Ectodermal cell (in vitro differentiated cells): ENCODE data around the gene NPHS1.
"Not testable (repeated sequence)": the region's sequence is repeated elsewhere in the genome, so short reads cannot be mapped to it uniquely, and the experiment has no call there.

Experiments used
- H3K27ac ChIP-seq: 2 replicates; pipeline ENCODE4 v1.7.0; 2013; ENCODE audit warnings: mild to moderate bottlenecking, low read depth, low read length; ENCODE audit not compliant: insufficient read depth, poor library complexity, severe bottlenecking
- H3K27me3 ChIP-seq: 2 replicates; pipeline ENCODE4 v1.7.0; 2013; ENCODE audit warnings: mild to moderate bottlenecking, low read length; ENCODE audit not compliant: insufficient read depth, control insufficient read depth, poor library complexity, severe bottlenecking
- H3K36me3 ChIP-seq: one replicate; pipeline ENCODE4 v1.7.0; 2013; ENCODE audit warnings: low read length; ENCODE audit not compliant: control insufficient read depth, insufficient read depth
- H3K4me1 ChIP-seq: one replicate; pipeline ENCODE4 v1.7.0; 2013; ENCODE audit warnings: low read length; ENCODE audit not compliant: control insufficient read depth, insufficient read depth
- H3K4me3 ChIP-seq: 2 replicates; pipeline ENCODE4 v1.7.0; 2013; ENCODE audit warnings: low read depth, low read length, control low read depth; ENCODE audit not compliant: insufficient read depth
- H3K9me3 ChIP-seq: 2 replicates; pipeline ENCODE4 v1.7.0; 2013; ENCODE audit warnings: mild to moderate bottlenecking, low read length, moderate library complexity; ENCODE audit not compliant: control insufficient read depth
- WGBS, 2 experiments: methylation state at CpG; one replicate each; pipeline ENCODE4 v1.1.7; 2013; ENCODE audit warnings: missing lambda C conversion rate in 2 of 2; 5-methylcytosine and 5-hydroxymethylcytosine counted together

The NPHS1 gene

GRCh38 chr19:35891819-35892218 is 39.5 kb upstream of the NPHS1 start:
- WGBS, 2 experiments: 90 to 92% methylated on average over 3 of the region's 3 CpGs
- H3K27ac ChIP-seq, H3K4me3 ChIP-seq, H3K27me3 ChIP-seq, H3K4me1 ChIP-seq, H3K9me3 ChIP-seq: not testable (repeated sequence)
- H3K36me3 ChIP-seq: peaks cover 13% of the 10 kb centered on the region

- no peaks in the 10 kb centered on the region for H3K9me3 ChIP-seq
- WGBS, 2 experiments: 92 to 94% methylated on average over 13 of the region's 13 CpGs
- no peaks in the 10 kb centered on the region for H3K27me3 ChIP-seq
- no peak overlapping the region for H3K27ac ChIP-seq
- no peak overlapping the region for H3K4me3 ChIP-seq
- H3K4me1 ChIP-seq: no peaks in the 10 kb centered on the region
- peaks cover 13% of the 10 kb centered on the region for H3K36me3 ChIP-seq
These were observed 37.9 kb upstream of the NPHS1 start for GRCh38 chr19:35890113-35890650.

- H3K27ac ChIP-seq: no peak overlapping the region
- H3K4me1 ChIP-seq: no peaks in the 10 kb centered on the region
- H3K27me3 ChIP-seq: no peaks in the 10 kb centered on the region
- H3K9me3 ChIP-seq: no peaks in the 10 kb centered on the region
- no peak overlapping the region for H3K4me3 ChIP-seq
- H3K36me3 ChIP-seq: peaks cover 13% of the 10 kb centered on the region
- 94 to 95% methylated on average over 18 of the region's 18 CpGs for WGBS, 2 experiments
These were observed 37.2 kb upstream of the NPHS1 start for GRCh38 chr19:35889370-35890112.

GRCh38 chr19:35888398-35888797 is 36.1 kb upstream of the NPHS1 start:
- no peaks in the 10 kb centered on the region for H3K27me3 ChIP-seq
- WGBS, 2 experiments: 95% methylated on average over 9 of the region's 9 CpGs
- H3K4me3 ChIP-seq: no peak overlapping the region
- H3K9me3 ChIP-seq: no peaks in the 10 kb centered on the region
- H3K4me1 ChIP-seq: no peaks in the 10 kb centered on the region
- H3K27ac ChIP-seq: no peak overlapping the region
- H3K36me3 ChIP-seq: peaks cover 13% of the 10 kb centered on the region

- no peak overlapping the region for H3K27ac ChIP-seq
- H3K36me3 ChIP-seq: peaks cover 13% of the 10 kb centered on the region
- no peaks in the 10 kb centered on the region for H3K9me3 ChIP-seq
- 94 to 96% methylated on average over 5 of the region's 5 CpGs for WGBS, 2 experiments
- H3K4me1 ChIP-seq: no peaks in the 10 kb centered on the region
- H3K27me3 ChIP-seq: no peaks in the 10 kb centered on the region
- H3K4me3 ChIP-seq: no peak overlapping the region
These were observed 34.9 kb upstream of the NPHS1 start for GRCh38 chr19:35887197-35887596.

GRCh38 chr19:35885904-35886303 is 33.6 kb upstream of the NPHS1 start:
- Histone ChIP-seq H3K36me3 (peaks cover 13% of the 10 kb centered on the region), H3K27ac (no peak overlapping the region), H3K4me3 (no peak overlapping the region), H3K4me1 (no peaks in the 10 kb centered on the region), H3K27me3 (no peaks in the 10 kb centered on the region), H3K9me3 (no peaks in the 10 kb centered on the region)
- 96% methylated on average over 7 of the region's 8 CpGs for WGBS, 2 experiments

GRCh38 chr19:35885225-35885738 is 33.0 kb upstream of the NPHS1 start:
- no peaks in the 10 kb centered on the region for H3K27me3 ChIP-seq
- H3K36me3 ChIP-seq: peaks cover 13% of the 10 kb centered on the region
- H3K4me1 ChIP-seq: no peaks in the 10 kb centered on the region
- H3K9me3 ChIP-seq: no peaks in the 10 kb centered on the region
- no peak overlapping the region for H3K27ac ChIP-seq
- no peak overlapping the region for H3K4me3 ChIP-seq
- 89 to 94% methylated on average over 6 of the region's 6 CpGs for WGBS, 2 experiments

GRCh38 chr19:35883882-35884281 is 31.6 kb upstream of the NPHS1 start:
- Histone ChIP-seq H3K4me3 (no peak overlapping the region), H3K9me3 (no peaks in the 10 kb centered on the region), H3K36me3 (peaks cover 4% of the 10 kb centered on the region), H3K4me1 (no peaks in the 10 kb centered on the region), H3K27me3 (peaks cover 3% of the 10 kb centered on the region), H3K27ac (no peak overlapping the region)
- 75 to 84% methylated on average over 2 of the region's 2 CpGs for WGBS, 2 experiments

- H3K27ac ChIP-seq: no peak overlapping the region
- 40 to 41% methylated on average over 7 to 8 of the region's 8 CpGs for WGBS, 2 experiments
- no peaks in the 10 kb centered on the region for H3K9me3 ChIP-seq
- H3K27me3 ChIP-seq: peaks cover 5% of the 10 kb centered on the region
- H3K4me3 ChIP-seq: no peak overlapping the region
- H3K36me3 ChIP-seq: peaks cover 2% of the 10 kb centered on the region
- H3K4me1 ChIP-seq: no peaks in the 10 kb centered on the region
These were observed 30.0 kb upstream of the NPHS1 start for GRCh38 chr19:35882114-35882832.

GRCh38 chr19:35879770-35880317 is 27.5 kb upstream of the NPHS1 start:
- no peak overlapping the region for H3K27ac ChIP-seq
- H3K9me3 ChIP-seq: no peaks in the 10 kb centered on the region
- H3K4me3 ChIP-seq: no peak overlapping the region
- H3K4me1 ChIP-seq: no peaks in the 10 kb centered on the region
- WGBS, 2 experiments: 3% methylated on average over 28 of the region's 28 CpGs
- peaks cover 9% of the 10 kb centered on the region for H3K36me3 ChIP-seq
- peaks cover 5% of the 10 kb centered on the region for H3K27me3 ChIP-seq
